Hematopoietic multipotent progenitor cell treated with erythropoietin and hydrocortisone succinate and interleukin-3 and kit ligand, for 17 days (in vitro differentiated cells): ENCODE results near the gene DNAJC6.

Experiments used
- DNase-seq: peaks from one replicate; pipeline ENCODE4 v3.0.0-alpha.2; 2015; ENCODE audit warnings: low spot score

DNAJC6 gene

DNA sequence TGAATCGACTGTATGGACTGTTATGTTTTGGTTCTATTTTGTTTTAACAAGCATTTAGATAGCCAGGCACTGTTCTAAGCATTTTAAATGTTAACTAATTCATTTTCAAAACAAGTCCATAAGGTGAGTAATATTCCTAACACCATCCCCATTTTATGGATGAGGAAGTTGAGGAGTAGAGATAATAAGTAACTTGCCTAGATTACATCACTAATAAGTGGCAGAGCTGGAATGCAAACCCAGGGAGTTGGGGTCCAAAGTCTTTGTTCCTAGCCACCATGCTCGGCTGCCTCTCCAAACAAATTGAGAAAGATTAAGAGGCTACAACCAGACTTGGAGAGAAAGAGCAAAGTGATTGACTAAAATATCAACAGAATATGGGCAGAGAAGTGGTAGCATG, 98.5 kb downstream of the DNAJC6 start:
- no peak for DNase-seq

DNA sequence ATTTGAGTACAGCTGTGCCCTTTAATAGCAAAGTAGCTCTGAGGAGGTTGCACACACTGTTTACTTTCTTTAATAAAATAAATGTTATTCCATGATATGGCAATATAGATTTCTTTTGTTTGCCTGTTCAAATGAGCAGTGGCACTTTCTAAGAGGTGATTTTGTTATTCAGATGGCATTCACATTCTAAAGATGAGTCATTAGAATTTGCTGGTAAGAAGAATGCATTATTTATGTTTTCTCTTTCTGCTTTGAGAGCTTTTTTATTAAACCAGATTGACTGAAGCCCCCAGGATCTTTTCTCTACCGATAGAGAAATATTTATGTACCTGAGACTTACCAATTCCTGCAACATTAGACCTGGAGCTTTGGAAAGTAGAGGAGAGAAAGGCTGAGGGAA, 100.0 kb downstream of the DNAJC6 start:
- DNase-seq: no peak

DNA sequence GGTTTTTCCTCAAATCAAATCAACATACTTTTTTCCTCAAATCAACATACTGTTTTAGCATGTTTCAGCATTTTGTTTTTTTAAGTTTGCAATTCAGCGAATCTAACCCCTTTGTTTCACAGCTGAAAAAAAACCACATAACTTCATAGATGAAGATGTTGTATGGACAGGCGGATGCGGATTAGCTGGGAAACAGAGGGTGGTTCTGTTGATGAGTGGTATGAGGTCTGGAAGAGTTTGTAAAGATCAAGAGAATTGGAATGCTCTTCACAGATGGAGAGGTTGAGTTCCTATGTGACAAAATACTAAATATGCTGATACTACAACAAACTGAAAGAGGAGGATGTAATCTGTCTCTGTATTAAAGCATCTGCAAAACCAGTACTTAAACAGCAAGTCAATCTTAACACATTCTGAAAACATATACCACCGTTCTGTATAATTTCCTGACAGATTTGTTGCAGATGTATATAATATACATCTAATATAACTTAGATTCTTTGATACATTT, 100.5 kb downstream of the DNAJC6 start:
- no peak for DNase-seq

DNA sequence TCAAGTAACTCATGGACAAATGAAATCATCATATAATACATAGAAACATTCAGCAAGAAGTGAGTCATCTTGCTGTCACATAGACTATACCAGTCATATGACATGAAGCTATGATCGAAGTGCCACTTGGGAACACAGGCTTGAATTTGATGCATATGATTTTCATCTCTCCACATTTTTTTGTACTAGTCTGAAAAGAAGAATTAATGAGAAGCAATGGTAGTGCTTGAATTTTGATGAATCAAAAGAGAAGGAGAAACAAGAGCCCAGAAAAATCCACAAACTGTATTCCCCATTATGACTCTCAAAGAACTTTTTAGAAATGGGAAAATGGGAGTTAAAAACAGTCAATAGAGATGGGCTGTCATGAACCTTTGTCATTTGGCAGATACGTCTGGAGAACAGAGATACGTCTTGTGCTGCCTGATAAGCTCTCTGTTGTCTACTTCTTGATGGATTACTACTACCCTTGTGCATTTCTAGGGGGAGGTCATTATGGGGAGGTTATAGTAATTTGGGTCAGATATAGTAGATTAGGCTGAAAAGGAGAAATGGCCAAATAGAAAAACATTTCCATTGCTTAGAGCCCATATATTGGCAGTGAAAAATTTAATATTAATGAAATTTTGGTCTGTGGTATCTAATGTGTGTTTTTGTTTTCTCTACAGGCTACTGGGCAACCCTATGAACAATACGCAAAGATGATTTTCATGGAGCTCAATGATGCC, 103.1 kb downstream of the DNAJC6 start:
- peak; percentile 37 for DNase-seq

DNA sequence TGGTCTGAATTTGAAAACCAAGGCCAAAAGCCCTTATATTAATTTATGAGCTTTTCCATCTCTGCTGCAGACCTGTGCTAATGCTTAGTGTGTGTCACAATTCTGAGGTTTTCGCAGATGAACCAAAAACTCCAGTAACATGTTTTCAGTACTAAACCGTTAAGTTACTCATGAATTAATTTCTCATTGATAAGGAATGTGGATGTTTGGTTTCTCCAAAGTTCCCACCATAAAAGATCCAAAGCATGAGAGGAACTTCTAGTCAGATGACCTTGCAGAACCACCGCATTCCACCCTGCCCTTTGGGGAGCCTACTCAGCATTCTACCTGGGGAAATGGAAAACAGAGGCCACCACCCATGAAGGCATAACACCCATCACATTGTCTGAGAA, 103.6 kb downstream of the DNAJC6 start:
- no peak for DNase-seq

DNA sequence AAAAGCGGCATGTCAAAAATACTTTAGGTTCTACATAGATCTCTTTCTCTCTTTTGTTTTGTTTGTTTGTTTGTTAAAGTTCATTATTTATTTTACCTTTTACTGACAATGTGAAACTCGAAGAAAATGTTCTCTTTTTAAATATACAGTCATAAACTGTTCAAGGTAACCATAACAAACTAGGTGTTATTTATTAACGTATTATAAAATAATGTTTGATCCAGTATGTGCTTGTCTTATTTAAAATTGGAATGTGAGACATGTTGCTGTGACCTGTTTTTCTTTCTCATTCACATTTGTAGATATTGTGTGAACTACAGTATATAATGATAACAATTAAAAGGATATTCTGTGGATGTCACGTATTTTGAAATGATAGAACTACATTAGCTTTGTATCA, 105.2 kb downstream of the DNAJC6 start:
- DNase-seq: no peak

DNA sequence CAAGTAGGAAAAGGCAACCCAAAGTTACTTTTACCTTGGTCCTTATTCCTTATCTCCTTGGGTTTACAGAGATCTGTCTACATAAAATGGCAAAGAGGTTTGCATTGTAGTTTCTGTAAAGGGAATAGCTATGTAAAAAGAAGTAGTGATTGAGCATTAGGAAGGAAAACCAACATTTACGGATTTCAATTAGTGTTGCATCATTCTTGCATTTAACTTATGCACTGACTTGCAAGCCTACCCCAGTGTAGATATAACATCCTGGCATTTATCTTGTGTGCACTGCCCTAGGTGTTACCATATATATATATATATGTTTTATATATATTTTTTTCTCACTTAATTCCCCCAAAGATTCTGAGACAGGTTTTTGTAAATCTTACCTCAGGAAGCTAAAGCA, 107.4 kb downstream of the DNAJC6 start:
- no peak for DNase-seq

DNA sequence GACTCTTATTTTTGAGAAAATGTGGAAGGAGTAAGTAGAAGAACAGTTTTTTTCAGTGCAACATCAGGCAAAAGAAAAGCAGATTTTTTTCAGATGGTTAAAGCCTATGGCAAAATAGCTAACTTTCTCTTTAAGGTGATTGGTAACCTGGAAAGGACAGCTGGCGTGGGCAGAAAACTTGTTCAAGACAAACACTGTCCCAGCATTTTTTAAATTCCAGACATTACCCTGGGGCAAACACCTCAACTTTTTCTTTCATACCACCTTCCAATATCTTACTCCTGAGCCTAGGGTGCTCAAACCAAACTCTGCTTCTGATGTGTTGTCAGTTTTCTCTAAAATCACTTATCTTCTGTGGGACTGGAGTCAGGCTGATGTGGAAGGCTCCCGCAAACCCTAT, 108.4 kb downstream of the DNAJC6 start:
- DNase-seq: no peak

DNA sequence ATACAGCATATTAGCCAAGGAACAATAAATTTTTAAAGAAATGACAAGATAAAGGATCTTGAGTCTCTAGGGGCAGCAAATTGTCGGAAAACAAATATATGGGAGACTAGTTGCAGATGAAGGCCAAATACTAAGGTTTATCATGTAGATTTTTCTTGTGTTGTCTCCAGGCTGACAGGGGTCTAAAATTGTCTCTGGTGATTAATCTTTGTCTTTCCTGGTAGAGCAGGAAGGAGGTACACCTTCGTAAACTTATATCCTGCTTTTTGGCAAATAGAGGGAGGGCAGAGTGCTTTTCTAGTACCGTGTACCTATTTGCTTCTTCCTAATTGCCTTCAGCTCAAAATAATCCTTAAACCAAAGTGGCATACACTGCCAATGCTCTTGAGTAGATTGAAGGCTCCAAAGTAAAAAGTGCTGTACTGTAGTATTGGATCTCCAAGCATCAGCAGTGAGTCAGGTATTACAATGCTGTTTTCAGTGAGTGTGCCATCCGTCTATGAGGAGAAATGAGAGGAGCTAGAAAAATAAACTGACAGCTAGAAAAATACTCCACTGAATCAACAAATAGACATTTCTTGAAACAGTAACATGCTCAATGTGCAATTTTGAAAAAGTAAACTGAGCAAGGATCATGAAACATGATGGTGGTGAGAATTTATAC, 109.3 kb downstream of the DNAJC6 start:
- DNase-seq: peak; percentile 34

DNA sequence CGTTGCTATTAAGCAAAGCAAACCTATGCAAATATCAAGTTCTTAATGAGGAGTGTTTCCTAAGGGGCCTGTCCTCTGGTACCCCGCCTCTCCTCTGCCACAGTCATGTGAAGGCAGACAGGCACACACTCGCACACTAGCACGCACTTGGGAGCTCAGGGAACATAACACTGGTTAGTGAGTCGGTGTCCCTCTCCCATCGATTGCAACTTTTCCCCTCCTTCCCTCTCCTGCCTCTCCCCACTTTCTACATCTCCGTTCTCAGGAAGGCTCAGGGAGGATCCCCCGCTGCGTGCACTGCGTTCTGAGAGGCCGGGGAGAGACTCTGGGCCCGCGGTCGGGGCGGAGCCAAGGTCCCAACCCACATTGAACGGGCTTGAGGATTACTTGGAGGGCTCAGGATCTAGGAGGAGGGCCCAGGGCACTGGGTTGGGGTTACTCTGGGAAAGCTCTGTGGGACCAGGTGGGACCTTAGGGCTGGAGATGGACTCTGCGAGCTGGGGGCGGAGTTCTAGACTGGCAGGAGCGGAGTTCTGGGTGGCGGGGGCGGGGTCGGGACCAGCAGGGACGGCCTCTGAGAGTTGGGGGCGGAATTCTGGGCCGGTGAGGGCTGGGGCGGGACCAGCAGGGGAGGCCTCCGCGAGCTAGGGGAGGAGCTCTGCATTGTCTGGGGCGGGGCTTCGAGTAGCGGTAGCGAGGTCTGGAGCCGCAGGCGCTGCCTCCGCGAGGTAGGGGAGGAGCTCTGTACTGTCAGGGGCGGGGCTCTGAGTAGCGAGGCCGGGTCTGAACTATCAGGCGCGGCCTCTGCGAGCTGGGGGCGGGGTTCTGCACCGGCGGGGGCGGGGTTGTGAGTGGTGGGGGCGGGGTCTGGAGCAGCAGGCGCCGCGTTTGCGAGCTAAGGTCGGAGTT, 110.6 kb downstream of the DNAJC6 start:
- peak; percentile 99 for DNase-seq

DNA sequence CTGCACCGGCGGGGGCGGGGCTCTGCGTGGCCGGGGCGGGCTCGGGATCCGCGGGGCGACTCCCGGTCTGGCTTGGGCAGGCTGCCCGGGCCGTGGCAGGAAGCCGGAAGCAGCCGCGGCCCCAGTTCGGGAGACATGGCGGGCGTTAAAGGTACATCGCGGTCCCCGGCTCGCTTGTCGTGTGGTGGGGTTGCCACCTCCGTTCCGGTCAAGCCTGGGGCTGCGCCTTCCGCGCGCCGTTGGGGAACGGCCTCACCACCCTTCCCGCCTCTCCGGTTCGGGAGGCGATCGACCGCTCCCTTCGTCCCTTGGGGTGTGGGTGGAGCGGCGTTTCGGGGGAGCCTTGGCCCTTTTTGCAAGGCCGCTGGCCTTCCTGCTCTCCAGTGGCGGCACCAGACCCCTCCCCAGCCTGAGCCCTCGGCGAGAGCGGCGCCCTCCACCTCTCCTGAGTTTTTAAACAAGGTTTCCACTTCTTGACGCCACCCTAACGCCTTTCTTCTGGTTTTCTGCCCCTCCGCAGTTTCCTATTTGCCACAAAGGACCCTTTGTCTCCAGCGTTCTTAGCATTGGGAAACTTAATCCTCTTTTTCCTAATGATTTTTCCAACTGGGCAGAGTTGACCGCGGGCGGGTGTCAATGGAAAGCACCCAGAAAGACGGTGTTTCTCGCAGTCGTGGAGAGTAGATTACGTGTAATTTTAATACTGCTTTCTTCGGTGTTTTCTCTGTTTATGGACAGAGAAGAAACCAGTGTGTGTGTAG, 111.4 kb downstream of the DNAJC6 start, which contains the start of the genes LEPR and LEPROT:
LEPR (plus strand) TSS at position 79 of the 761 bp plus-strand sequence. CDS start 144,898 bp downstream, outside the sequence.
LEPROT (plus strand) TSS at position 79 of the 761 bp plus-strand sequence; CDS start at position 136, 57 bp downstream.
- no peak for DNase-seq

DNA sequence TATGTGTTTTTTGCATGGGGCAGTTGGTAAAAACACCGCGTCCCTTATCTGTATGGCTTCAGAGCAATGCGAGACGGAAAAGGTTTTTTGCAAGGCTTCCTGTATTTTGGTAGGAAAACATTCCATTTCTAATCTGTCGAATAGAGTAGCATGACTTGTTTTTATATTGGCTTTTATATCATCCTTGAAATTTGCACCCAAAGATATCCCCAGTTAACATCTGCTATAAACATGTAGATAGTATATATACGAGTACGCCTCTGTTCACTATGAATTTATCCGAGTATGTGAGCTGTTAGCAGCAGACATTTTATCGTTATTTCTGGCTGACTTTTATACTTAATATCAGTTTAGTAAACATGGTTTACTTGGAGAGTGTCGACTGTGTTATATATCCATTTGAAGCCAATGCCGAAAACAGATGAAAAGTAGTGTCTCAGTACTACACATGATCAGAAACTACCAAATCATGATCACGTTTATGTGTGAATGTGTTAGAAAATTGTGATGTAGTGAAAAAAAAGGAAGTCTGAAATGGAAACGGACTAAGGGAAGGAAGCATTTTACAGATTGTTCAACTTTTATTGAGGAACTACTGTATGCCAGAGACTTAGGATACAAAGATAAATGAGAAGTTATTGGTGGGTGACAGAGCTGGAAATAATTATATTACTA, 112.1 kb downstream of the DNAJC6 start:
- DNase-seq: peak; percentile 73

DNA sequence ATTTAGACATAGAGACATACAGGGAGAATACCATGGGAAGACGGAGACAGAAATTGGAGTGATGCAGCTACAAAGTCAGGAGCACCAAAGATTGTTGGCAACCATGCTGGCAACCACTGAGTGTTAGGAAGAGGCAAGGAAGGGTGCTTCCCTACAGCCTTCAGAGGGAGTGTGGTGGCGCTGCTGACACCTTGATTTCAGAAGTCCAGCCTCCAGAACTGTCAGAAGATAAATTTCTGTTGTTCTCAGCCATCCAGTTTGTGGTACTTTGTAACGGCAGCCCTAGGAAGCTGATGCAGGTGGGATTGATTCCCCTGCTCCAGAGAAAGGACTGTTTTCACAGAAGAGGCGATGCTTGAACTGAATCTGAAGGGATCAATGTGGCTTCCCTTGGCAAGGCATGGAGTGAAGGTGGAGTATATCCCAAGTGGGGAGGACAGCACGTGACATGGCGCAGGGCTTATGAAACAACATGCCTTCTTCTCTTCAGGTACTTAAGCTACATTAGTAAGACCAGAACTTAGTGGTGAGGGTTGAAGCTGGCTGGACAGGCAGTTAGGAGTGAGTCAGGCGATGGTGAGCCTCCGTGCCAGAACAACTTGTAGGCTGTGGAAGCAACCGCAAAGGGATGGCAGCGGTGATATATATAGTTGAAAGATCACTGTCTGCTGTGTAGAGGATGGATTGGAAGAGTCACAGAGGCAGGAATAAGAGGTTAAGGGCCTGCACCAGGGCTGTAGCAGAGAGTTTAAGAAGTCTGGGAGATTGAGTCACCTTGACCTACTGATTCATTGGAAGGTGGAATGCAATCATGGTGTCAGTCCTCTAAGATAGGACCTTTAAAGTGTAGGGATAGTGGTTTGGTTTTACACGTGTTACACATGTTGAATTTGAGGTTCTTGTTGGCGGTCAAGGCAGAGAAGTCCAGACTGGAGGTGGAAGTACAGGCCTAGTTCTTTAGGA, 113.2 kb downstream of the DNAJC6 start:
- peak; percentile 71 for DNase-seq

DNA sequence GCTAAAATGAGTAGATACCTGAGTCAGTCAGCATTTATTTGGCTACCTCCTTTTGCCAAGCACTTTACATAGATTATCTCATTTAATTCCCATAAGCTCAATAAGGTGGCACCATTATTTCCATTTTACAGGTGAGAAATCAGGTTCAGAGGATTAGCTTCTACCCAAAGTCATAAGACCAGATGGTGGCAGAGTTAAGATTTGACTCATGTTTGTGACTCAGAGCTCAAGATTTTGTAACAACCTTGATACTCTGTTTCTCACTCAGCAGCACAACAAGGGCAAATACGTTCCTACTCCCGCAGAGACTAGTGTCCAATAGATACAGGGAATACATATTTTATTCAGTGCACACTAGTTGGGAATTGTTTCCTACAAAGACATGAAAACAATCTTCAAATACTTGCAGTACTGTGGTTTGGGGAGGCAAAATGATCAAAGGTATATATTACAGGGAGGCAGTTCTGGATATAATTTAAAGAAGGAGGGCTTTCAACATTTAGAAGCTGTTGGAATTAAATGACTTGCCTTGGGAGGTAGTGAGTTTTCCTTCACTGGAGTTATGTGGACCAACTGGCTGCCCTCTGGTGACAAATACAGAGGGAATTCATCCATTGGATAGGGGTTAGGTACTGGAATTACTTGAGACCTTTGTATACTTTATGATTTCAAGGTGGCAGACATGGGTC, 114.7 kb downstream of the DNAJC6 start:
- peak; percentile 71 for DNase-seq

DNA sequence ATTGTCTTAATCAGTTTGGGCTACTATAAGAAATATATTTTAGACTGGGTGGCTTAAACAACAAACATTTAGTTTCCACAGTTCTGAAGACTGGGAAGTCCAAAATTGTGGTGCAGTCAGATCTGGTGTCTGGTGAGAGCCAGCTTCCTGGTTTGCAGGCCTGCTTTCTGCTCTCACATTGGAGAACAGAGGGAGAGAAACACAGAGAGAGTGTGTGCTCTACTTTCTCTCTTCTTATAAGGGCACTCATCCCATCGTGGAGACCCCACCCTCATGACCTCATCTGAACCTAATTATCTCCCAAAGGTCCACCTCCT, 115.2 kb downstream of the DNAJC6 start:
- DNase-seq: no peak

DNA sequence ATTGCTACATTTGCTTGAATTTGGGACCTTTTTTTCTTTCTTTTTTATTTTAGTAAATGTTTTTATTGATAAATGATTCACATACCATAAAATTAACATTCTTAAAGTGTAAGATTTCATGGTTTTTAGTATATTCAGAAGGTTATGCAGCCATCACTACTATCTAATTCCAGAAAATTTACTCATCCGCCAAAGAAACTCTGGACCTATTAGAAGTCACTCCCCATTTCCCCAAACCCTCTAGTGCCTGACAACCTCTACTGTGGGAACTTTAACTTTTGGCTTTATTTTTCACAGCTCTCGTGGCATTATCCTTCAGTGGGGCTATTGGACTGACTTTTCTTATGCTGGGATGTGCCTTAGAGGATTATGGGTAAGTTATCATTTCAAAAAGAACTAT, 115.7 kb downstream of the DNAJC6 start:
- no peak for DNase-seq

DNA sequence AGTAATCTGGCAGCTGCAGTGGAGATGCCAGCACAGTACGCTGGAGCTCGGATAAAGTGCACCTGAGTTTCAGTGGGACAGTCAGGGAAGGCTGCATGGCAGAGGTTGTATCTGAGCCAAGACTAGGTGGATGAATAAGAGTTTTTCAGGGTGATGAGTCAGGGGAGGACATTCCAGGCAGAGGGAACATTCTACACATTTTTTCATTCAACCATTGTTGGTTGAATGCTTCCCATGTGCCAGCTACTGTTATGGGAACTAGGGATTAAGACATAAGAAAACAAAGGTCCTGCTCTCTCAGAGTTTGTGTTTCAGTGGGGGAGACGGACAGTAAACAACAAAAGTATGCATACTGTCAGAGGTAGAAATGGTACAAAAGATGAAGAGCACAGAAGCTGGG, 116.4 kb downstream of the DNAJC6 start:
- no peak for DNase-seq

DNA sequence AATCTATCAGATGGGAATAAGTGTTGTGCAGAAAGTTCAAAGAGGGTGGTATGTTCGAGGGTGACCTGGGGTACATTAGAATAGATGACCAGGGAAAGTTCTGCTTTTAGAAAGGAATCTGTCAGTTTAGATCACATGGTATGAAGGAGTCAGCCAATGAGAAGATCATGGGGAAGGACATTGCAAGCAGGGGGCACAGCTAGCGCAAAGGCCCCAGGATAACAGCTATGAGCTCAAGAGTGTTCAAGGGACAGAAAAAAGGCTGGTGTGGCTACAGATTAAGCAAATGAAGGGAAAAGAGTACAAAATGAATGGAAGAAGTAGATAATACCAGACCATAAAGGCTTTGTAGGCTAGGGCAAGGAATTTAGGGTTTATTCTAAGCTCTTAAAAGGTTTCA, 119.7 kb downstream of the DNAJC6 start:
- DNase-seq: no peak

DNA sequence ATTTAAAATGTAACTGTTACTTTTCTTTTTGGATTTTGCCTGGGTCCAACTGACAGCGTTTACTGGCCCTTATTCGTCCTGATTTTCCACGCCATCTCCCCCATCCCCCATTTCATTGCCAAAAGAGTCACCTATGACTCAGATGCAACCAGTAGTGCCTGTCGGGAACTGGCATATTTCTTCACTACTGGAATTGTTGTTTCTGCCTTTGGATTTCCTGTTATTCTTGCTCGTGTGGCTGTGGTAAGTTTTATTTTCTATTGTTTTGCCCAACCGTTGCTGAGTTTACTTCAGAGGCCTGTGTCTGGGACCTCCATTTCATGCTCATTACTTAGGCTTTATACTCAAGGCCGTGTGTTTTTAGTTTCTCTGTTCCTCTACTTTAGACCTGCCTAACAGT, 120.5 kb downstream of the DNAJC6 start:
- no peak for DNase-seq
